Body of pancreas (tissue), 4 donors: Measurements from ENCODE around the gene COL6A3.

ENCODE experiments used
- POLR2A ChIP-seq, 3 donors: fragments of 450-650 bp; IDR thresholded peaks; one replicate each; pipeline ENCODE4 v1.6.1; 2016; ENCODE audit warnings: antibody characterized with exemption in 3 of 3, mild to moderate bottlenecking in 2 of 3
- TF ChIP-seq, protein P1 (sequence below), 7 experiments: fragments of 450-650 bp in 4 of 7; fragments of 200-600 bp in 3 of 7; sonication (generic) in 3 of 7; IDR thresholded peaks; one replicate each; pipeline ENCODE4 v1.5.1; 2016 to 2019; ENCODE audit warnings: antibody characterized with exemption in 7 of 7

- TF ChIP-seq, protein P1, sequence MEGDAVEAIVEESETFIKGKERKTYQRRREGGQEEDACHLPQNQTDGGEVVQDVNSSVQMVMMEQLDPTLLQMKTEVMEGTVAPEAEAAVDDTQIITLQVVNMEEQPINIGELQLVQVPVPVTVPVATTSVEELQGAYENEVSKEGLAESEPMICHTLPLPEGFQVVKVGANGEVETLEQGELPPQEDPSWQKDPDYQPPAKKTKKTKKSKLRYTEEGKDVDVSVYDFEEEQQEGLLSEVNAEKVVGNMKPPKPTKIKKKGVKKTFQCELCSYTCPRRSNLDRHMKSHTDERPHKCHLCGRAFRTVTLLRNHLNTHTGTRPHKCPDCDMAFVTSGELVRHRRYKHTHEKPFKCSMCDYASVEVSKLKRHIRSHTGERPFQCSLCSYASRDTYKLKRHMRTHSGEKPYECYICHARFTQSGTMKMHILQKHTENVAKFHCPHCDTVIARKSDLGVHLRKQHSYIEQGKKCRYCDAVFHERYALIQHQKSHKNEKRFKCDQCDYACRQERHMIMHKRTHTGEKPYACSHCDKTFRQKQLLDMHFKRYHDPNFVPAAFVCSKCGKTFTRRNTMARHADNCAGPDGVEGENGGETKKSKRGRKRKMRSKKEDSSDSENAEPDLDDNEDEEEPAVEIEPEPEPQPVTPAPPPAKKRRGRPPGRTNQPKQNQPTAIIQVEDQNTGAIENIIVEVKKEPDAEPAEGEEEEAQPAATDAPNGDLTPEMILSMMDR (IDR thresholded peaks at IDR 0.05), result no peak
- TF ChIP-seq POLR2A (IDR thresholded peaks at IDR 0.05), result no peak
Observed at GRCh38 chr2:237351046-237351445, 62.9 kb downstream of the COL6A3 start.
